Ishikawa (cell line): Measurements from ENCODE around the gene REEP3.

Experiments used
- CEBPB ChIP-seq: IDR thresholded peaks from 2 replicates; pipeline ENCODE4 v1.6.1; 2012
- CREB1 ChIP-seq: IDR thresholded peaks from 2 replicates; pipeline ENCODE4 v1.6.1; 2012; ENCODE audit warnings: low read depth
- EGR1 ChIP-seq: IDR thresholded peaks from 2 replicates; pipeline ENCODE4 v1.6.1; 2012
- EP300 ChIP-seq: IDR thresholded peaks from 2 replicates; pipeline ENCODE4 v1.6.1; 2012; ENCODE audit warnings: borderline replicate concordance
- FOXM1 ChIP-seq: IDR thresholded peaks from 2 replicates; pipeline ENCODE4 v1.6.1; 2012; ENCODE audit warnings: low read depth, borderline replicate concordance
- NFIC ChIP-seq: IDR thresholded peaks from 2 replicates; pipeline ENCODE4 v1.6.1; 2012
- RAD21 ChIP-seq: IDR thresholded peaks from 2 replicates; pipeline ENCODE4 v1.6.1; 2012; ENCODE audit warnings: low read depth
- TAF1 ChIP-seq: IDR thresholded peaks from 2 replicates; pipeline ENCODE4 v1.6.1; 2012; ENCODE audit warnings: low read depth, mild to moderate bottlenecking
- TCF12 ChIP-seq: IDR thresholded peaks from 2 replicates; pipeline ENCODE4 v1.6.1; 2012; ENCODE audit warnings: low read depth
- TEAD4 ChIP-seq: IDR thresholded peaks from 2 replicates; pipeline ENCODE4 v1.6.1; 2012
- YY1 ChIP-seq: IDR thresholded peaks from 2 replicates; pipeline ENCODE4 v1.6.1; 2012; ENCODE audit warnings: low read depth
- ZBTB7A ChIP-seq: IDR thresholded peaks from 2 replicates; pipeline ENCODE4 v1.6.1; 2012; ENCODE audit warnings: low read depth
- TF ChIP-seq, protein P1 (sequence below): IDR thresholded peaks from 2 replicates; pipeline ENCODE4 v1.6.1; 2012
- TF ChIP-seq, protein P2 (sequence below): IDR thresholded peaks from 2 replicates; pipeline ENCODE4 v1.6.1; 2012; ENCODE audit warnings: low read depth, mild to moderate bottlenecking
- TF ChIP-seq, protein P3 (sequence below): IDR thresholded peaks from 2 replicates; pipeline ENCODE4 v1.6.1; 2012

Gene REEP3

DNA sequence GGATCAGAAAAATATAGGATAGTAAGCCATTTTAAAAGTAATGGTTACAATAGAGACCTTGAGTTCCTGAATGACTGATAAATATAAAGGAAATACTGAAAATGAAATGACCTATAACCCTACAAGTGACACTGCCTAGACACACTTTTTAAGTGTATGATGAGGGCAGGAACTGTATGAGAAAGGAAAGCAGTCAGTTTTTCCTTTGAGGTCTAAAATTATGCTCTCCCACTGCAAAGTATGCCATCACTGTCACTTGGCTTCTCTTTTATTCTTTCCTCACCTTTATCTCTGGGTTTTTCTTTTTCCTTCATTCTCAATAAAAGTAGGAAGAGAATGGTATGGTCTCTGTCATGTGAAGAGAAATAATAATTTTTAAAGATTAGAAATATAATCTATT lies 13.5 kb downstream of the REEP3 start:
- TF ChIP-seq TCF12 (no peak), CEBPB (no peak)

DNA sequence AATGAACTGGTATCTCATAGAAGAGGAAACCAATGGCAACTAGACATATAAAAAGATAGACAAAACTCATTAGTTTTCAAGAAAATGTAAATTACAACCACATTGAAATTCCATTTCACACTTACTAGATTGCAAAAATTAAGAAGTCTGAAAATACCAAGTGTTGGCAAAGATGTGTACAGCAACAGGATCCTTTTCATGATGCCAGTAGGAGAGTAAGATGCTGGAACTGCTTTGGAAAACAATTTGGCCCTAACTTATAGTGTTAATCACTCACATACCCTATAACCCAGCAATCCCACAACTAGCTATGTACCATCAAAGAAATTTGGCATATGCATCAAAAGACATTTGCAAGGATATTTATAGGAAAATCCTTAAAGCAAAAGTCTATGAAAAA lies 15.5 kb downstream of the REEP3 start:
- TF ChIP-seq NFIC: no peak
- TF ChIP-seq ZBTB7A: no peak
- TF ChIP-seq, protein P1, sequence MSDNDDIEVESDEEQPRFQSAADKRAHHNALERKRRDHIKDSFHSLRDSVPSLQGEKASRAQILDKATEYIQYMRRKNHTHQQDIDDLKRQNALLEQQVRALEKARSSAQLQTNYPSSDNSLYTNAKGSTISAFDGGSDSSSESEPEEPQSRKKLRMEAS: no peak
- TF ChIP-seq TCF12: no peak
- TF ChIP-seq EGR1: no peak
- no peak for TF ChIP-seq CREB1
- no peak for TF ChIP-seq FOXM1
- no peak for TF ChIP-seq RAD21
- TF ChIP-seq, protein P2, sequence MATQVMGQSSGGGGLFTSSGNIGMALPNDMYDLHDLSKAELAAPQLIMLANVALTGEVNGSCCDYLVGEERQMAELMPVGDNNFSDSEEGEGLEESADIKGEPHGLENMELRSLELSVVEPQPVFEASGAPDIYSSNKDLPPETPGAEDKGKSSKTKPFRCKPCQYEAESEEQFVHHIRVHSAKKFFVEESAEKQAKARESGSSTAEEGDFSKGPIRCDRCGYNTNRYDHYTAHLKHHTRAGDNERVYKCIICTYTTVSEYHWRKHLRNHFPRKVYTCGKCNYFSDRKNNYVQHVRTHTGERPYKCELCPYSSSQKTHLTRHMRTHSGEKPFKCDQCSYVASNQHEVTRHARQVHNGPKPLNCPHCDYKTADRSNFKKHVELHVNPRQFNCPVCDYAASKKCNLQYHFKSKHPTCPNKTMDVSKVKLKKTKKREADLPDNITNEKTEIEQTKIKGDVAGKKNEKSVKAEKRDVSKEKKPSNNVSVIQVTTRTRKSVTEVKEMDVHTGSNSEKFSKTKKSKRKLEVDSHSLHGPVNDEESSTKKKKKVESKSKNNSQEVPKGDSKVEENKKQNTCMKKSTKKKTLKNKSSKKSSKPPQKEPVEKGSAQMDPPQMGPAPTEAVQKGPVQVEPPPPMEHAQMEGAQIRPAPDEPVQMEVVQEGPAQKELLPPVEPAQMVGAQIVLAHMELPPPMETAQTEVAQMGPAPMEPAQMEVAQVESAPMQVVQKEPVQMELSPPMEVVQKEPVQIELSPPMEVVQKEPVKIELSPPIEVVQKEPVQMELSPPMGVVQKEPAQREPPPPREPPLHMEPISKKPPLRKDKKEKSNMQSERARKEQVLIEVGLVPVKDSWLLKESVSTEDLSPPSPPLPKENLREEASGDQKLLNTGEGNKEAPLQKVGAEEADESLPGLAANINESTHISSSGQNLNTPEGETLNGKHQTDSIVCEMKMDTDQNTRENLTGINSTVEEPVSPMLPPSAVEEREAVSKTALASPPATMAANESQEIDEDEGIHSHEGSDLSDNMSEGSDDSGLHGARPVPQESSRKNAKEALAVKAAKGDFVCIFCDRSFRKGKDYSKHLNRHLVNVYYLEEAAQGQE: no peak
- no peak for TF ChIP-seq CEBPB
- TF ChIP-seq TEAD4: no peak
- TF ChIP-seq TAF1: no peak
- TF ChIP-seq YY1: no peak
- TF ChIP-seq, protein P3, sequence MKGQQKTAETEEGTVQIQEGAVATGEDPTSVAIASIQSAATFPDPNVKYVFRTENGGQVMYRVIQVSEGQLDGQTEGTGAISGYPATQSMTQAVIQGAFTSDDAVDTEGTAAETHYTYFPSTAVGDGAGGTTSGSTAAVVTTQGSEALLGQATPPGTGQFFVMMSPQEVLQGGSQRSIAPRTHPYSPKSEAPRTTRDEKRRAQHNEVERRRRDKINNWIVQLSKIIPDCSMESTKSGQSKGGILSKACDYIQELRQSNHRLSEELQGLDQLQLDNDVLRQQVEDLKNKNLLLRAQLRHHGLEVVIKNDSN: no peak
- no peak for TF ChIP-seq EP300

DNA sequence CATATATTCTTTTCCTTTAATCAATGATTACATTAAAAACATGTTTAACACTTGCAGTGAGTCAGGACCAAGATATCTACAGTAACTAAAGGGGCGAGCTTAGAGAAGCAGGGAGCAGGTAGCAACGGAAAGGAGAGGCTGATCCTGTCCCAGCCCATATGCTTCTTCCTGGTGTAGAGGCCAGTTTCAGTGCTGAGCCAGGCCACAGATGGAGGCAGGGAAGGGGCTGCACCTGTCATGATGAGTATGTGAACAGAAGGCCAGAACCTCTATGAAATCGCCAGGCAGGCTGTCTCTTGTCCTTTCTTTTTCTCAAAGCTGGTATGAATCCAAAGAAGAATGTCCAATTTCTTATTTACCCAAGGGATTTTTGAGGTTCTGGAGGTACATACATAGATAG lies 16.3 kb downstream of the REEP3 start:
- TF ChIP-seq TEAD4 (no peak), TAF1 (no peak)

DNA sequence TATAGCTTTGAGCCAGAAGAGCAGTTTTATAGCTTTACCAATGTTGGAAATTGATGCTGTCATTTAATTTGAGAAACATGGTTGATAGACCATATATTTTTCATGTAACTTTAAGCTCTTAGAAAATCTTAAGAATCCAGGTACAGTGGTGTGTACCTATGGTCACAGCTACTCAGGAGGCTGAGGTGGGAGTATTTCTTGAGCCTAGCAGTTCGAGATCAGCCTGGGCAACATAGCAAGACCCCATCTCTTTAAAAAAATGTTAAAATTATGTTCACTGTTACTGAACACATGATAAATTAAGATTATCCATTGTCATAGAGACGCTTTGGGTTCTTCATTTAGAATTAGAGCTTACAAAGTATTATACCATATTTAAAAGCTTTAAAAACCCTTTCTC lies 18.2 kb downstream of the REEP3 start:
- TF ChIP-seq, protein P1: no peak
- no peak for TF ChIP-seq EGR1
- TF ChIP-seq TEAD4: no peak
- TF ChIP-seq, protein P3: no peak
- TF ChIP-seq YY1: no peak
- TF ChIP-seq CEBPB: no peak
- no peak for TF ChIP-seq CREB1
- TF ChIP-seq, protein P2: no peak
- TF ChIP-seq FOXM1: no peak
- TF ChIP-seq RAD21: no peak
- TF ChIP-seq NFIC: no peak
- TF ChIP-seq ZBTB7A: no peak
- TF ChIP-seq TAF1: no peak
- no peak for TF ChIP-seq EP300
- no peak for TF ChIP-seq TCF12

DNA sequence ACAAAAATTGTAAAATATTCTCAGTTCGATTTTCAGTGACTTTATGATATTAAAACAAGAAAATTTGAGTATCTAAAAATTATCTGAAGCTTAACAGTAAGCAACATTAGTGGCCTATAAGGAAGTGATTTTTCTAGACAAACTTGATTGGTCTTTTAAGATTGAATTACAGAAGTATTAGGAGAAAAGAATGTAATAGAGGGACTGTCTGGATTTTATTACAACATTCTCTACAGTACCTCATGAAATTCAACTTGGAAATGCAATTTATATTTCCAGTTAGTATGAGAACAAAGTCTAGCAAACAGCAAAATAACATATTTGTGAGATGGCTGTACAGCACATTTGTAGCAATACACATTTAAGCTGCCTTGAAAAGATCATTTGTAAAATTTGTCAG lies 18.8 kb downstream of the REEP3 start:
- TF ChIP-seq CREB1: no peak
- TF ChIP-seq YY1: no peak
- TF ChIP-seq RAD21: no peak
- TF ChIP-seq TAF1: no peak
- TF ChIP-seq EGR1: no peak
- TF ChIP-seq, protein P1: no peak

DNA sequence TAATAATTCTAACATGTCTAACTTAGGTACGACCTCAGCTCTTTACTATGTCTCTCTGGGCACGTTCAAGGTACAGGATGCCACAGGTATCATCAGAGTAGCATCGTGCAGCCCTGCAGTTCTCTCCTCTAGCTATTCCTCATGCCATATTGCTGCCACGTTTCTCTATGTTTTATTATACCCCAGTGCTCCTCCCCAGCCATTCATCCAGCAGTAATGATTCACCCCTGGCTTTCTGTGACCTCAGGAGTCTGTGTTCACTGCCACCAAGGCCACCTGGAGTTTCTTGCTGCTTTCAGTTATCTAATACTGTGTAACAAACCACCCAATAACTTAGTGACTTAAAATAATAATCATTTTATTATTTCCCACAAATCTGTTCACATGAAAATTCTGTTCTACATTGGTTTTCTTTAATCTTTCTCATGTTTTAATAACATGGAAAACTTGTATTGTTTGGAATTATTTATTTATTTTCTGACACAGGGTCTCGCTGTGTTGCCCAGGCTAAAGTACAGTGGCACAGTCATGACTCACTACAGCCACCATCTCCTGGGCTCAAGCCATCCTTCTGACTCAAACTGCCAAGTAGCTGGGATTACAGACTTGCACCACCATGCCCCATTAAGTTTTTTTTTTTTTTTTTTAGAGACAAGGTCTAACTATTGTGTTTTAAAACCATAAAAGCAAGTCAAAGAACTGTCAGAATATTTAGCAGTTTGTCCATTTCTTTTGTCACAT lies 21.8 kb downstream of the REEP3 start:
- TF ChIP-seq CEBPB (no peak), EP300 (no peak), ZBTB7A (no peak), NFIC (no peak), RAD21 (no peak)
- TF ChIP-seq, protein P2: no peak
- TF ChIP-seq, protein P3: no peak
